Erythroblast (primary cell): ENCODE measurements around the gene LSS.

Experiments
- GATA1 ChIP-seq: IDR thresholded peaks from 2 replicates; pipeline ENCODE4 v1.6.1; 2011; ENCODE audit warnings: low read depth, mild to moderate bottlenecking, control low read depth, low read length, moderate library complexity
- POLR2A ChIP-seq: IDR thresholded peaks from 2 replicates; pipeline ENCODE4 v1.6.1; 2011; ENCODE audit warnings: mild to moderate bottlenecking, low read length

DNA sequence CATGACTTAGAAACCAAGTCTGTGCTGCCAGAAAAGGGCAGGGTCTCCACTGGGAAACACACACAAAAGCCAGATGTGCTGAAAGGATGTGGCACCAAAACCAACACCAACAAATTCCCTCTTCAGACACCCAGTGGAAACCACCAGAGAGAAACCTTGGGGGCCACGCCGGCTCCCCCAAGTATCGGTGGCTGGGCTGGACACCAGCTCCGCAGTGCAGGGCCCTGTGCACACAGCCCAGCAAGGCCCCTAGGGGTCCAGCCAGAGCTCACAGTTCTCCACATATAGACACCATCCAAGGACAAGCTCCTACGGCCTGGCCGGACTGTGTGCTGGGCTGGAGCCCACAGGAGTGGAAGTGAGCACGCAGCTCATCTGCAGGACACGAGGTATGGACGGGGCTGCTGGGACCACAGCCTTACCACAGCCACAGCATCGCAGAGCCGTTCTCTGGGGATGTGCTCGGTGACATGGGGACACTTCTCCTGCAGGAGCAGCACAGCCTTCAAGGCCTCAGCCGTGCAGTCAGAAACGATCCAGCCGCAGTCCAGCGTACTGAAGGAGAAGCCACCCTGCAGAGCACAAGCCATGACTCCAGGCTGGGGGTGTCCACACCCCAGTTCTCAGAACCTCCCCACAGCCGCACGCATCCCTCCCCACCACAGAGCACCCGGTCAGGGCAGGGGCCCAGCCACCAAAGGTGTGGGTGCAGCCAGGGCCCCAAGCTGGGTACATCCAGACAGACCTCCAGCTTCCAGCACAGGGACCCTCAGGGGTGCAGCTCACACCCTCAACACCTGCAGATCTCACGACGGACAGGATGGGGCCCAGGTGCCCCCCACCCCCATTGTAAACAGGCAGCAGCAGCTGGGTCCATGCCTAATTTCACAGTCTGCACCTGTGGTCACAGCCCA, 21.3 kb downstream of the LSS start:
- TF ChIP-seq POLR2A, result no peak
- TF ChIP-seq GATA1, result no peak
